OCI-LY3 (cell line): ENCODE data around the gene TRPC4AP.
"Not testable (repeated sequence)": the region's sequence is repeated elsewhere in the genome, so short reads cannot be mapped to it uniquely, and the experiment has no call there.

ENCODE experiments used
- H2AFZ ChIP-seq: fragments of 200-600, 300-600 bp; shearing (Covaris generic); 2 replicates; pipeline ENCODE4 v1.6.0; 2014; ENCODE audit warnings: antibody characterized with exemption, low read depth, low read length
- H3K27ac ChIP-seq: fragments of 200-600, 300-600 bp; sonication (generic); 2 replicates; pipeline ENCODE4 v1.5.1; 2014; ENCODE audit warnings: mild to moderate bottlenecking, low read length, moderate library complexity, mixed read lengths
- H3K27me3 ChIP-seq: fragments of 200-600, 300-600 bp; sonication (generic); 2 replicates; pipeline ENCODE4 v1.6.1; 2014; ENCODE audit warnings: low read depth, low read length, mixed read lengths
- H3K36me3 ChIP-seq: fragments of 200-600, 300-600 bp; sonication (generic); replicated peaks from 2 replicates; pipeline ENCODE3; 2014; ENCODE audit warnings: low read depth, low read length, mixed read lengths
- H3K4me1 ChIP-seq: fragments of 300-600, 200-600 bp; sonication (generic); 2 replicates; pipeline ENCODE4 v1.6.1; 2014; ENCODE audit warnings: low read length, mixed read lengths
- H3K4me2 ChIP-seq: fragments of 200-600, 300-600 bp; sonication (generic); 2 replicates; pipeline ENCODE4 v1.6.1; 2014; ENCODE audit warnings: low read length, mixed read lengths
- H3K4me3 ChIP-seq: fragments of 300-600, 200-600 bp; sonication (generic); 2 replicates; pipeline ENCODE4 v1.5.1; 2014; ENCODE audit warnings: antibody characterized with exemption, mild to moderate bottlenecking, low read length, moderate library complexity
- H3K79me2 ChIP-seq: fragments of 300-600, 200-600 bp; shearing (Covaris generic); 2 replicates; pipeline ENCODE4 v1.6.1; 2014; ENCODE audit warnings: mild to moderate bottlenecking, low read length, mixed read lengths
- H3K9ac ChIP-seq: fragments of 300-600, 200-600 bp; shearing (Covaris generic); 2 replicates; pipeline ENCODE4 v1.6.0; 2014; ENCODE audit warnings: mild to moderate bottlenecking, low read length, moderate library complexity
- H3K9me3 ChIP-seq: fragments of 200-600, 300-600 bp; shearing (Covaris generic); 2 replicates; pipeline ENCODE4 v1.6.1; 2014; ENCODE audit warnings: low read length, mixed read lengths; ENCODE audit not compliant: insufficient read depth
- H4K20me1 ChIP-seq: fragments of 200-600, 300-600 bp; sonication (generic); 2 replicates; pipeline ENCODE4 v1.6.1; 2016; ENCODE audit warnings: low read length, mixed read lengths; ENCODE audit not compliant: insufficient read depth
- EZH2phosphoT487 ChIP-seq: fragments of 200-600 bp; shearing (Covaris generic); IDR thresholded peaks from 2 replicates; pipeline ENCODE4 v1.6.1; 2018; ENCODE audit warnings: antibody characterized with exemption, mixed run types, low read depth
- TF ChIP-seq, protein P1 (sequence below): fragments of 200-600, 300-600 bp; sonication (generic); IDR thresholded peaks from 2 replicates; pipeline ENCODE4 v1.5.1; 2014; ENCODE audit warnings: antibody characterized with exemption, low read length, low read depth

The TRPC4AP gene

DNA sequence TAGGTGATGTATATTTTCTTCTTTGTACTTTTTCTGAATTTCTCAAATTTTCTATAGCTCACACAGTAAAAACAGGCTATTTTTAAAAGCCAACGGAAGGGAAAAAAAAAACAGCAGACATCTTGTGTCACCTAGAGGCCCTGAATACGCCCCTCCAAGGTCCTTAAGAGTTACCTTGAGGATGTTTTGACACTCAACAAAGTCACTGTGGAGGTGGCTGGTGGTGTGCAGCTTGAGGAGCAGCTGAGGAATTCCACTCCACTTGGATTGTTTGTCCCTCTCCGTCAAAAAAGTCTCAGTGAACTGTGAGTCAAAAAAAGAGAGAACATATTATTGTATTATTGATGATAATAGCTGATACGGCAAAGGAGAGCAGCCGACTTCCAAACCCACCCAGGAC is 14.7 kb downstream of the TRPC4AP start:
- H3K36me3 ChIP-seq = peaks cover 14% of the 10 kb centered on the region
- H3K9ac ChIP-seq = no peak overlapping the region
- no peaks in the 10 kb centered on the region for H3K27me3 ChIP-seq
- peaks cover 42% of the 10 kb centered on the region for H3K79me2 ChIP-seq
- no peaks in the 10 kb centered on the region for H3K4me1 ChIP-seq
- peaks cover 26% of the 10 kb centered on the region; the same call in 1 of the 2 replicates for H4K20me1 ChIP-seq
- no peak overlapping the region for H3K4me2 ChIP-seq
- H3K9me3 ChIP-seq = no peaks in the 10 kb centered on the region
- no peak overlapping the region for H2AFZ ChIP-seq
- no peak overlapping the region for H3K4me3 ChIP-seq
- H3K27ac ChIP-seq = no peak overlapping the region
- TF ChIP-seq, protein P1, sequence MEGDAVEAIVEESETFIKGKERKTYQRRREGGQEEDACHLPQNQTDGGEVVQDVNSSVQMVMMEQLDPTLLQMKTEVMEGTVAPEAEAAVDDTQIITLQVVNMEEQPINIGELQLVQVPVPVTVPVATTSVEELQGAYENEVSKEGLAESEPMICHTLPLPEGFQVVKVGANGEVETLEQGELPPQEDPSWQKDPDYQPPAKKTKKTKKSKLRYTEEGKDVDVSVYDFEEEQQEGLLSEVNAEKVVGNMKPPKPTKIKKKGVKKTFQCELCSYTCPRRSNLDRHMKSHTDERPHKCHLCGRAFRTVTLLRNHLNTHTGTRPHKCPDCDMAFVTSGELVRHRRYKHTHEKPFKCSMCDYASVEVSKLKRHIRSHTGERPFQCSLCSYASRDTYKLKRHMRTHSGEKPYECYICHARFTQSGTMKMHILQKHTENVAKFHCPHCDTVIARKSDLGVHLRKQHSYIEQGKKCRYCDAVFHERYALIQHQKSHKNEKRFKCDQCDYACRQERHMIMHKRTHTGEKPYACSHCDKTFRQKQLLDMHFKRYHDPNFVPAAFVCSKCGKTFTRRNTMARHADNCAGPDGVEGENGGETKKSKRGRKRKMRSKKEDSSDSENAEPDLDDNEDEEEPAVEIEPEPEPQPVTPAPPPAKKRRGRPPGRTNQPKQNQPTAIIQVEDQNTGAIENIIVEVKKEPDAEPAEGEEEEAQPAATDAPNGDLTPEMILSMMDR = no peak
- TF ChIP-seq EZH2phosphoT487 = no peak

DNA sequence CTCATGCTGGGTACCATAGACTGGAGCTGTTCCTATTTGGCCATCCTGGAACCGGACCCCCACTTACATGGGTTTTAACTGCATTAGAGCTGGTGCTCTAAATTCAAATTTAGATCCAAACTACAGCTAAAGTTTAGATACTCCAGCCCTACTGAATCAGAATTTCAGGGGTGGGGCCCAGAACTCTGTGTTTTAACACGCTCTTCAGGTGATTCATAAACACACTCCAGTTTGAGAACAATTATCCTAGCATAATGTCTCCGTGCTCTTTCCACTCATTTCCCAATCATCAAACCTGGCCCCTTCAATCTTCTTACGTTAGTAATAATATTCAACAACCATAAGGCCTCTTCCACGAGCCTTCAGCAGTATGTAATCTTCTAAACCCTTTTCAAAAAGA is 15.3 kb downstream of the TRPC4AP start:
- TF ChIP-seq, protein P1 = no peak
- no peak for TF ChIP-seq EZH2phosphoT487
- Histone ChIP-seq H3K36me3 (peaks cover 14% of the 10 kb centered on the region), H3K79me2 (peaks cover 37% of the 10 kb centered on the region), H2AFZ (no peak overlapping the region), H3K9me3 (no peaks in the 10 kb centered on the region), H3K4me2 (no peak overlapping the region), H3K4me1 (no peaks in the 10 kb centered on the region), H3K27ac (no peak overlapping the region), H3K27me3 (no peaks in the 10 kb centered on the region), H4K20me1 (peaks cover 23% of the 10 kb centered on the region; the same call in 1 of the 2 replicates), H3K4me3 (no peak overlapping the region), H3K9ac (no peak overlapping the region)

DNA sequence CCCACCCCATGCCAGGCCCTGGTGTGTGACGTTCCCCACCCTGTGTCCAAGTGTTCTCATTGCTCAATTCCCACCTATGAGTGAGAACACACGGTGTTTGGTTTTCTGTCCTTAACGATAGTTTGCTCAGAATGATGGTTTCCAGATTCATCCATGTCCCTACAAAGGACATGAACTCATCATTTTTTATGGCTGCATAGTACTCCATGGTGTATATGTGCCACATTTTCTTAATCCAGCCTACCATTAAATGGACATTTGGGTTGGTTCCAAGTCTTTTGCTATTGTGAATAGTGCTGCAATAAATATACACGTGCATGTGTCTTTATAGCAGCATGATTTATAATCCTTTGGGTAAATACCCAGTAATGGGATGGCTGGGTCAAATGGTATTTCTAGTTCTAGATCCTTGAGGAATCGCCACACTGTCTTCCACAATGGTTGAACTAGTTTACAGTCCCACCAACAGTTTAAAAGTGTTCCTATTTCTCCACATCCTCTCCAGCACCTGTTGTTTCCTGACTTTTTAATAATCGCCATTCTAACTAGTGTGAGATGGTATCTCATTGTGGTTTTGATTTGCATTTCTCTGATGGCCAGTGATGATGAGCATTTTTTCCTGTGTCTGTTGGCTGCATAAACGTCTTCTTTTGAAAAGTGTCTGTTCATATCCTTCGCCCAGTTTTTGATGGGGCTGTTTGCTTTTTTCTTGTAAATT is 21.0 kb downstream of the TRPC4AP start:
- H3K9ac ChIP-seq, H3K27me3 ChIP-seq, H3K9me3 ChIP-seq, H4K20me1 ChIP-seq, H3K4me2 ChIP-seq, H2AFZ ChIP-seq, H3K4me3 ChIP-seq, H3K27ac ChIP-seq: not testable (repeated sequence)
- Histone ChIP-seq H3K4me1 (peaks cover 32% of the 10 kb centered on the region), H3K79me2 (peaks cover 26% of the 10 kb centered on the region), H3K36me3 (peaks cover 11% of the 10 kb centered on the region)

DNA sequence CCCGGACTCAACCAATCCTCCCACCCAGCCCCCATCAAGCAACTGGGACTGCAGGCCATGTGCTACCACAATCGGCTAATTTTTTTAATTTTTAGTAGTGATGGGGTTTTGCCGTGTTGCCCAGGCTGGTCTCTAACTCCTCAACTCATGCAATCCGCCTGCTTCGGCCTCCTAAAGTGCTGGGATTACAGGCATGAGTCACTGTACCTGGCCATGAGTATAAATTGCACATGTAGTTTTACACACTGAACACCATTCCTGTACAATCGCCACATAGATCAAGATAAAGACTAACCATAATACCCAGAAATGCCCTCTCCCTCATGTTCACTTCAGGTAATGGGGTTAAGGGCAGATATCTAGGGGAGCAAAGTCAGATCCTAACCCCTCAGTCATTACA is 26.4 kb downstream of the TRPC4AP start:
- Histone ChIP-seq H3K9ac (no peak overlapping the region), H4K20me1 (peaks cover 32% of the 10 kb centered on the region), H3K27me3 (no peaks in the 10 kb centered on the region), H3K36me3 (peaks cover 26% of the 10 kb centered on the region), H3K79me2 (peaks cover 67% of the 10 kb centered on the region), H3K4me2 (no peak overlapping the region), H3K4me3 (no peak overlapping the region), H3K27ac (no peak overlapping the region), H3K9me3 (no peaks in the 10 kb centered on the region), H3K4me1 (peaks cover 36% of the 10 kb centered on the region), H2AFZ (no peak overlapping the region)
- TF ChIP-seq EZH2phosphoT487 = no peak
- TF ChIP-seq, protein P1 = no peak
